Glomerular visceral epithelial cell (primary cell): ENCODE measurements around the gene DACT2.

Experiments used
- DNase-seq: peaks from one replicate; pipeline ENCODE4 v3.0.0-alpha.2; 2016; ENCODE audit errors: extremely low spot score

The DACT2 gene

DNA sequence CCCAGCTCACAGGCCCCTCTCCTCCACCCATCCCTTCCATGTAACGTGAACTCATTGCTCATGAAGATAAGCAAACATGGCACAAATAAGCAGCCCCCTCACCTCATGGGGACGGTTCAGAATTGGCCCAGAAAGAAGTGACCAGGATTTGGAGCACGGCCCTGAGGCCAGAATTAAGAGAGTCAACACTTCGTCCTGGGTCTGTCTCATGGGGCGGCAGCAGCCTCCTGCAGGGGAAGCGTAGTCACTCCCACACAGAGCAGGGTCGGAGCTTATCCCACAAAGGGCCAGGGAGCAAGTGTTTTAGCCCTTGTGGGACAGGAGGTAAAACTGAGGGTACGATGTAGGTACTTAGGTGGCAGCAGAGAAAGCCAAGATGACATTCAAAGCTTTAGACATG lies 28.6 kb upstream of the DACT2 start:
- no peak for DNase-seq

DNA sequence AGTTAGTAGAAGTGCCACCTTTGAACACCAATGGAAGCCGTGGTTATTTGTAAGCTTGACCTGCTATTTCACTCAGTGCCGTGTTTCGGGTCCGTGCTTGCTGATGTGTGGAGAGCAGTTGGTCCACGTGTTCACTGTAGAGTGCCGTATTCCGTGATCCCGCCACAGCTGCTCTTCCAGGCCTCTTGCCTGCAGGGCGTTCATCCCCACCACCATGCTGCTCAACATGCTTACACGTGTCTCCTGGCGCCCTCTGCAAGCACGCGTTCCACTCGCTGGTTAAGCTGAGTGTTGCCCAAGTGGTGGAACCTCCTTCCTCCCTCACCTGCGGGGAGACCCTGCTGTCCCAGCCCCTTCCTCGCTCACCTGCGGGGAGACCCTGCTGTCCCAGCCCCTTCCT lies 28.0 kb upstream of the DACT2 start:
- no peak for DNase-seq

DNA sequence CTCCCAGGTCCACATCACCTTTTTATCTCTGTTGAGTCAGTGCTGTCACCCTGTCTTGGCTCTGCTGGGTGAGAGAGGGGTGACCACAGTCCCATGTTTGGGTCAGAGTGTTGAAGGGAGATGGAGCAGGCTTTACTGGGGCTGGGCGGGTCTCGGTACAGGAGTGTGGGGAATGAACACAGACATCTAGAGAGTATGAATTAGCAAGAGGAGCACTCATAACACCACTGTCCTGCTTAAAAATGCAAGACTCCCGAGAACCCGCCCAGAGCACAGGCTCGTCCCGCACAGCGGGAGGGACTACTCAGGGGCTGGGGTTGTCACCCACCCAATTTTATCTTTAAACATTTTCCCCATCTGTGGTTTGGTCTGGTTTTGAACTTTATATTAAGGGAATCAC lies 27.5 kb upstream of the DACT2 start:
- DNase-seq: no peak

DNA sequence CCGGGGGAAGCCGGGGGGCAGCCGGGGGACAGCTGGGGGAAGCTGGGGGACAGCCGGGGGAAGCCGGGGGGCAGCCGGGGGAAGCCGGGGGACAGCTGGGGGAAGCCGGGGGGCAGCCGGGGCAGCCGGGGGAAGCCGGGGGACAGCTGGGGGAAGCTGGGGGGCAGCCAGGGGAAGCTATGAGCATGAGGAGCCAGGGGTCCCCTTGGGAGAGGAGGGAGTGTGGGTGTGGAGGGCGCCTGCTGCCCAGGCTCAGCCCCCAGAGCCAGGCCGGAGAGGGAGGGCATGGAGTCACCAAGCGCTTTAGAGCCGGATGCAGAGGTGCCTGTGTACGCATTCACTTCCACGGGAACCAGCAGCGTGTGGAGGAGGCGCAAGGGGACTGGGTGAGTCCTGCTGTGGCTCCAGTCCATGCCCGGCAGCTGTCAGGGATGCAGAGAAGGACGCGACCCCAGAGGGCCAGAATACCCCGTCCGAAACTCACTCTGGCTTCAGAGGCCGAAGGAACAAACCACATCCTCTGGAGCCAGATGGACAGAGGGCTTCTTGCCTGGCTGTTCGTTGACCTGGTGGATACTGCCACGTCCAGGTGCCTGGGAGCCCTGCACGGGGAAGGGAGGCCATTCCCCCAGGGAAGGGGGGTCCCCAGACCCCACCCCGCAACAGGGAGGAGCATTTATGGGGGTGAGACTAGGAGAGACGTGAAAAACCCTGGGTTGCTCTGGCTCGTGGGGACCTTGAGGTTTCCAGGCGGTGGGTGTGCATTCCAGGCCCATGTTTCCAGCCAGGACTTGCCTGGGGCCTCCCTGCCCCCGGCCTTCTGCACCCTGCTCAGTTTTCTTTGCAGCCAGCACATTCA lies 26.5 kb upstream of the DACT2 start:
- no peak for DNase-seq

DNA sequence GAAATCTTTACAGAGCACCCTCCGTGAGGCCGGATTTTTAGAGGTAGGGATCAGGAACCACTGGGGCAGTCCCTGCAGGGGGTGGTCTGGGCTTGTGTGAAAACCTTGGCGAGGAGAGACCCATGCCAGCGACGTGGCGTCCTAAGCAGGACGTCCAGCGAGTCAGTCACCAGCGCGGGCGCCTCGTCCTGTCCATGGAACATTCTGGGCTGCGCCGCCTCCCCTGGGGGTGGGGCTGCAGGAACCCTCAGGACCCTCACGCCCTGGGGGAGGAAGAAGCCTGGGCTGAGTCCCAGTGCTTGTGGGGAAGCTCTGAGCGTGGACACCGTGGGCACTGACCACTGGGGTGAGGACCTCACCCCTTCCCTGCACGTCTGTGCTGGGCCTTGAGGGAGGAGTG lies 25.7 kb upstream of the DACT2 start:
- no peak for DNase-seq

DNA sequence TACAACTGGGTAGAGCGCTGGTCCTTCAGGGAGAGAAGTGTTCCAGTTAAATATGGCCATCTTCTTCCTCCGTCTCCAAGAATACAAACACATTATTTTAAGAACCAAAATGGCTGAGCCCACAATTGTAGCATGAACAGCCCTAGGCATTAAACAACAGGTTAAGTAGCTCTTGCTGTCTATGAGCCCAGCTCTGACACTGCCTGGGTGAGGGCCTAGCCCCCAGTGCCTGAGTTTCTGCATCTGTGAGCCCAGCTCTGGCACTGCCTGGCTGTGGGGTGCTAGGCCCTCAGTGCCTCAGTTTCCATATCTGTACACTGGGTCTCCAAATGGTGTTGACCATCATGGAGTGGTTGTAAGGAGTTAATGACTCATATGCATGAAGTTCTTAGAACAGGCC lies 24.8 kb upstream of the DACT2 start:
- no peak for DNase-seq

DNA sequence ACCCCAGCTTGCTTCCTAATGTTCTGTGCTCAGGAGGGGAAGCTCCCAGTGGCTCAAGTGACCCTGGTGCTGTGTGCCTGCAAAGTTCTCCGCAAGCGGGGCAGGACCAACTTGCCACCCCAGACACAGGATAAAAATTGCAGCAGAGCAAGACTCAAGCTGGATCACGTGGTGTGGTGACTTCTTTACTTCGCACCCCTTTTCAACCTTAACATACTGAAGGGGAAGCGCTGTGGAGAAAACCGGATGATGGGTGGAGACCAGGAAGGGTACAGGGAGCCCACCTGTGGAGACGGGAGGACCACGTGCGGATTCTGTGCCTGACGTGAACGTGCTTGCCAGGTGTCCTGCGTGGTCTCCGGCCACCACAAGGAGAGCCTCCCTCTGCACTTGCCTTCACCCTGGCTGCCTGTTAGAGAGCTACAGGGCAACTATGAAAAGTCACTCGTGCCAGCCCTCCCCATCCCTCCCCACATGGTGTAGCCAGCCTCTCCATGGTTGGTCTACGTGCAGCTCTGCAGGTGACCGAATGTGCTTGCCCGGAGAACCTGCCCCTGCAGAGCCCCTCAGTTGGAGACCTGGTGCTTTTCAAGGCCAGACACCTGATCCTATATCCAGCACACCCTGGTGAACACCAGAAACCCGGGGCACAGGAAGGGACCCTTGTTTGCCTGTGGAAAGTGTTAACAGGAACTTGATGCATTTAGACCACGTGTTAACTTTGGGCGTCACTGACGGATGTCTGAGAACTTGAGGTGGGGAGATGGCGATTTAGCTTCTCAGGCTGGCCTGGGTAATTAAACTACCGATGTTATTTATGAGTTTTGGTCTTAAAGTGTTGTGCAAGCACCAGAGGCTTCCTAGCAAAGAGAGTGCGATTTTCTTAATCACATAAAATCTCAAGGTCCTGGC lies 23.9 kb upstream of the DACT2 start:
- no peak for DNase-seq

DNA sequence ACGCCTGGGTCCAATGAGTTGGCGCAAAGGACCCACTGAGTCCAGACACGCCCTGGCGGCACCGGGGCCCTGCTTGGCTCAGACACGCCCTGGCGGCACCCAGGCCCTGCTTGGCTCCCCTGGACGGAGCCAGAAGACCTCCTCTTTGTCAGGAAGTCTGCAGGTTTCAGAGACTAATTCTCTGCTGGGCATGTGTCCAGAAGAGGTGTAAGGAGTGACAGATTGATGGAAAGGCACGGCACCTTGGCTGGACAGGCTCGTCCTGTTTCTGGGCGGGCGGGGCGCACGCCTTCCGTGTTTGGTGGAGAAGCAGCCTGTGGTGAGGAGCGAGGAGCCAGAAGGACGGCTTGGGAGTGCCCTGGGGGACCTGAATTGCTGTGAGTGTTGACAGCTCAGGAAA lies 23.1 kb upstream of the DACT2 start:
- DNase-seq: no peak

DNA sequence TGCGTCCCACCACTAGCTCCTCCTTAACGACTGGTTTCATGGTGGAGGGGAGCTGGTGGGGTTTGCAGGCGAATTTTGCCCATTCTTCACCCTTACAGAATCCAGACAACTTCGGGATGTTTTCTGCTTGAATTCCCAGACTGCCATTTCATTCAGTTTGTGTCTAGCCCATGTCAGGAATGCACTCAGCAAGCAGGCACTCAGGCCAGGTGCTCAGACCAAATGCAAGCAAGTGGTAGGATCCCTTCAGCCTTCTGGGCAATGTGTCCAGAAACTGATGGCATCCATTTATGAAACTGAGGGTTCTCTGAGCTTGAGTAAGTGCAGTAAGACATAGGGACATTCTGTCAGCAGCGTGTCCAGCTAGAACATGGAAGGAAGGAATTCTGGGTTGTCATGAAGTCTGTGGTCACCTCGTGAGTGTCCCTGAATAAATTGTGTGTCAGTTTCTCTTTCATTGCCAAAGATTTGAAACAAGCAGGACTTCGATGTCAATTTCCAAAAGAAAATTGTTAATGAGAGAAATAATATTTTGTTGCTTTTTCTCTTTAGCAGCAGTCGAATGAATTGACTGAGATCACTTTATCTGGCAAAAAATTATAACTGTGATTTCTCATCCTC lies 21.8 kb upstream of the DACT2 start:
- DNase-seq: no peak

DNA sequence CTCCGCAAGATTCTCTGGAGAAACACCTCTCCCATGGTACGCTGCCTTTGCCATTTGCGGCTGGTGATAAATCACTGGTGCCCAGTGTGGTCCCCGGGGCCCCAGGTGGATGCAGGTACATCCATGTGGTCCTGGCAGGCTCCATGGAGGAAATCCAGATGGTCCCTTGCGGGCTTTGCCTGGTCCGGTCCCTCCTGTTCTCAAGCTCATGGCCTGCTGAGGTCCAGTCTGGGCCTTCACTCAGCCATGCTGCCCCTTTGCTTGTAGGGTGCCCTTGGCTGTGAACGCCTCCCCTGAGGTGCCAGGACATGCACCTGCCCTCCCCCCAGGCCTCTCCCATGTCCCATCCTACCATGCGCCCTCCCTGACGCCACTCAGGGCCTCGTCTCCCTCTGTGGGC lies 21.2 kb upstream of the DACT2 start:
- DNase-seq: no peak

DNA sequence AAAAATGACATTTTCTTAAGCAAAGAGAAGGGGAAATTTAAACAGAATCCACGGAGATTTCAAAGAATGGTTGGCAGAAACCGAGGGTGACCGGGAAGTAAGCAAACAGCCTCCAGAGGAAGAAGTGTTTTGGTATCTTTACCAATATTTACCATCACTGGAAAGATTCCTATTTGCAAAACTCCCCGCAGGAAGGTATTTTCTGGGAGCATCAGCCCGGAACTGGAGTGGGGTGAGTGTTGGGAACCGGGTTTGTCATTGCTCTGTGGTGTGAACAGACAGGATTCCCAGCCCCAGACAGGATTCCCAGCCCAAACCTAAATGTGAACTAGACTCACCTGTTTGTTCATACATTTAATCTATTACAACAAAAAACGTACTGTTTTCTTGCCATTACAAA lies 19.2 kb upstream of the DACT2 start:
- no peak for DNase-seq

DNA sequence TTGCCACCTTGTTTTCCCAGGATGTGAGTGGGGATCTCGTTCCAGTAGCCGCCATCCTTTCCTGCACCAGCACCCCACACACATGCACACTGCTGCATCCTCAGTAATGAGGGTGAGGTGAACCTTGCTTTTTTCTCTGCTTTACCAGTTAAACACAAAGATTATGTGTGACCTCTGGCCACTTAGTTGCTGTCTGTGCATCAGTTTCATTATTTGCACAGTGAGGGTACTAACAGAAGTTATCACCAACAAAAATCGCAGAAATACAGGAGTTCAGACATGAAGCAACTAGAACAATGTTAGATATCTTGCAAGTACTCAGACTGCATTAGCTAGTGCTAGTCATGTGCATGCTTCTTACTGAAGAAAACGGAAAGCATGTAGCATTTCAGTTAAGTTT lies 17.4 kb upstream of the DACT2 start:
- no peak for DNase-seq

DNA sequence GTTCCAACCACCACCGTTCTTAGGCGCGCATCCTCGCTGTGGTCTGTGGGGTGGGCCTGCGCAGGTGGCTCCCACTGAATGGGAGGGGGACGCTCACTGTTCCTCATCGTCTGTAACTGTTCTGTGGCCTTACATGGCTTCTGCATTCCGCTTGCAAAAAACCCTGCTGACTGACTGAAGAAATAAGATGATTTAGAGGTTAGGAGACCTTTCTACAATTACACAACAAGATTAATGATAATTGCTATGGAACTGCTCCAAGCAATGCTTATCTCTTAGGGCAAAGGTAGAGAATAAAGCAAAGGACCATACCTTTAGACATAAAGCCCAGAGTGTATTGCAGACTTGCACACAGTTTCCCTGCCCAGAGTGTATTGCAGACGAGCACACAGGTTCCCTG lies 14.4 kb upstream of the DACT2 start:
- DNase-seq: no peak

DNA sequence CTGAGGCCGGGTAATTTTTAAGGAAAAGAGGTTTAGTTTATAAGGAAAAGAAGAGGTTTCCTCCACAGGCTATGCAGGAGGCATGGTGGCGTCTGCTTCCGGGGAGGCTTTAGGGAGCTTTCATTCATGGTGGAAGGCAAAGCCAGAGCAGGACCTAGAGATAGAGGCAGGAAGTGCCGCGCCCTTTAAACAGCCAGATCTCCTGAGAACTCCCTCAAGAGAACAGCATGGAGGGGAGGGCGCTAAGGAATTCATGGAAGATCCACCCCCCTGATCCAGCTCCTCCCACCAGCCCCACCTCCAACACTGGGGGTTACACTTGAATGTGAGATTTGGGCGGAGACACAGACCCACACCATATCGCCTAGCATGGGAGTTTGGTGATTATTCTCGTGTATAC lies 13.9 kb upstream of the DACT2 start:
- DNase-seq: no peak

DNA sequence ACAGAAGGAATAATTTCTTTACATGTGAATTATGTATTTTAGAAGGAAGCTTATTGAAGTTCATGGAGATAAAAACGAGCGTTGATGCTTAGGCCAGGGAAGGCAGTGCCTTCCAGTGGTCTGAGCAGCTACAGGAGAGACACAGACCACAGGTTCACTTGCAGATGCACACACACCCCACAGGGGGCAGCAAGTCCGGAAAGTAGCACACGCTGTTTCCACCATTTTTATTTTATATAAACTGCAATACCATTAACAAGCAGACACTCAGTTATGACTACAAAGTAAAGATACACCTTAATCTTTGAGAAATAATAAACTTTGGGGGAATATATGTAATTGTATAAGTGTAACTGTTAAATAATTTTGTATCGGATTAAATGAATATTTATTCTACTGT lies 13.5 kb upstream of the DACT2 start:
- no peak for DNase-seq

DNA sequence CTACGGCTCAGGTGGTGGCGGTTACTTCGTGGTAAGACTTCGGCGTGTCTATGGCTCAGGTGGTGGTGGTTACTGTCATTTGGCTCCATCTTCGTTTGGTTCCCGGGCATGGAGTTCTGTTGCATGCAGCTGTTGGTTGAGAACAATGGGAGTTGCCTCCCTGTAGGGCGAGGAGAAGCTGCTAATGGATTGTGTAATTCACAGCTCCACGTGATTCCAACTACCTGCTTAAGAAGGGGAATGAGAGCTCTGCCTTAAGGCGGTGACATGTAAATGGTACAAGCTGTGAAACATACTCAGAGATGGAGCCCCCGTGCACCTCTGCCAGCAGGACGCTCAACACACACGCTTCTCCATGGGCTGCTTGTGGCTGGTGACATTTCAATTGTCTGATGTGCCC lies 12.4 kb upstream of the DACT2 start:
- no peak for DNase-seq

DNA sequence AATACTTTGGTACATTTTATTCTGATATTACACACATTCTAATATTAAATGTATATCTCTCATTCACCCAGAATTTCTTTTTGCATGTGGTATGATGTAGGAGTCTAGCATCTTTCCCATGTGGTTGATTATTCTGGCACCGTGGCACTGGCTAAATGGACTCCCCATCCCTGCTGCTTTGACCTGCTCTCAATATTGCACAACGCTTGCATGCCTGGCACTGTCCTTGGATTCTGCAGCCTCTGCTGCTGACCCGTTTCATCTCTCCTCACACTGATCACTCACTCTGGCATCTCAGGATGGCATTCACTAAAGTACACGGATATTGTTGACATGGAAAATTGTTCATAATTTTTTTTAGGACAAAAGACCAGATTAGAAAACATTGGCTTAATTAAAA lies 11.5 kb upstream of the DACT2 start:
- DNase-seq: no peak

DNA sequence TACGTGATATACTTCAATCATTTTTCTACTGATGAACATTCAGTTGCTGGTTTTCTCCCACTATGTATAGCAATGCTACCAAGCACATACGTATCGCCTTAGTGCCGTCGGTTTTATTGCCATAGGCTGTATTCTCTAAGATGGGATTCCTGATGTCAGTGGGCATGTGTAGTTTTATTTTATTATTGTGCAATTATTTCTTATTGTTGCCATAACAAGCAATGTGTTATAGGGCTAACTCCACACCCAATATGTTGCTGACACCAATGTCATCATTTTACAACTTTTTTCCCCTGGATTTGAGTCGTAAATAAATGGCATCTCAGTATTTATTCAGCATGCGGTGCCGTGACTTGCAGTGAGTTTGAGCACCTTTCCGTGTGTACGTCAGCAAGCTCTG lies 10.8 kb upstream of the DACT2 start:
- no peak for DNase-seq

DNA sequence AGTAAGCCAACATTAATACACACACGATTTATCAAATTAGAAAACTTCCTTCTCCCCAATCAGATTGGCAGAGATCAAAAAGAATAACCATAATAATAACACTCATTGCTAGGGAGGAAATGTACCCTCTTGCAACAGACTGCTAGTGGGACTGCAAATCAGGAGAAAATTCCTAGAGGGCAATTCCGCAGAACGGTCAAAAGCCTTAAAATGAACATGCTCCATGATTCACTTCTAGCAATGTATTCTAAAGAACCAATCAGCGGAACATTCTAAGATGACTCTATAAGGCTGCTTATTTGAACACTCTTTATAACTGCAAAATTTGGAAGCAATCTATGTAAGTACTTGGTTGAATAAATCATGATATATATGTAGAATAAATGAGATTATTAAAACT lies 8.5 kb upstream of the DACT2 start:
- DNase-seq: no peak

DNA sequence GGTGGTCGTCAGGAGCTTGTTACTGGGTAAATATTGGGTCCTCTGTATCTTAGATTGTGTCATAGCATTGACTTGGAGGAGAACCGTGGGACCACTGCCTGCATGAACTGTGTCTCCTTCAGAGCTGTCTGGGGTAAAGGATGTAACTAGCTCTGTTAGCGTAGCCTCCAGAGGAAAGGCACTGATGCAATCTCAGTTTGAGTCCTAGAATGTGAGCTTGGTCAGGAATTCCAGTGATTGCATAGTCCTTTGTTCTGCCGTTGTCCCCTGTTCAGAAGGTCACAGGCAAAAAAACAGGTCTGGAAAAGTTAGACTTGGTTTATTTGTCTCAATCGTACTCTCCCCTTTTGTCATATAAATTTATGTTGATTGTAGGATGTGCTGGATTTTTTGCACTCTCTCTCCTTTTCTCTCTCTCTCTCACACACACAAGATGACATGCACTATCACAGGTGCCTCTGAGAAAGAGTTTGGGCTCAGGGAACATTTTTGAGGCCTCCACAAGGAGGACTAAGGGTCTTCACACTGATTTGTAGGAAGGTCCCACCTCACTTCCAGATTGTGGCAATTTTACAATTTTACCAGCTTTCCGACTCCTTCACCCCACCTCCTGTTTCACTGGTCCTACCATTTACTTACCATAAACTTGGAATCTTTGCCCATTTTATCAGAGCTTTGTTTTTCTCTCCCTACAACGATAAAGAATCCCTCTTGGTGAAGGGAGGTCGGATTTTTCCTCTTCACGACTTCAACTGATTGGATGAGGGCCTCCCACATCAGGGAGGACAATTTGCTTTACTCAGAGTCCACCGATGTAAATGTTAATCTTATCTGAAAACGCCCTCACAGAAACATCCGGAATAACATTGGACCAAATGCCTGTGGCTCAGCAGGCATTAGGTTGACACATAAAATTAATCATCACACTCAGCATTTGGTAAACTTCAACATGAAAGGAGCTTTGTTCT lies 7.0 kb upstream of the DACT2 start:
- DNase-seq: no peak

DNA sequence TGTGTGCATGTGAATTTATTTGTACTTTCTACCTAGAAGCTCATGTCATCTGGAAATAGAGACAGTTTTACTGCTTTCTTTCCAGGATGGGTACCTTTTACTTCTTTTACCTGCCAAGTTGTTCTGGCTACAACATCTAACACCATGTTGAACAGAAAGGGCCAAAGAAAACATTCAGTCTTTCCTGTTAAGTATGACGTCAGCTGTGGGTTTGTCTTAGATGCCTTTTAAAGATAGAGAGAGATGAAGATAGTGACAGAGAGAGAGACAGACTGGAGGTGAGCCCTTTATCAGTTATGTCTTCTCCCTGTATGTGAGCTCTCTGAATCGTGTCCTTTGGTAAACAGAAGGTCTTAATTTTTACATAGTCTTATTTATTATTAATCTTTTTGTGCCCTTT lies 3.4 kb upstream of the DACT2 start:
- no peak for DNase-seq

DNA sequence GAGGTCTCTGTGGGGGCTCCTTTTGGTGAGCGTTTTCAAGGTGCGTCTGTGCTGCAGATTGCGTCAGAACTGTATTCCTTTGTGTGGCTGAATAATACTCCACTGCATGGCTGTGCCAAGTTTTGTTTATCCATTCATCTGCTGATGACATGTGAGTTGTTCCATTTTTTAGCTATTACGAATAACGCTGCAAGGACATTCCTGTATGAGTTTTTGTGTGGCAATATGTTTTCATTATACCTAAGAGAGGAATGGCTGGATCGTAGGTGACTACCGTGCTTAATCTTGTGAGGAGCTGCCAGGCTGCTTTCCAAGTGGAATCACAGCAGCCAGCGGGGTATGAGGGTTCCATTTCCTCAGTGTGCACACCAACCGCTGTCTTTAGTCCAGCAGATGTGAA lies 1.1 kb upstream of the DACT2 start:
- DNase-seq: no peak
